ENCODE measurements around the gene APBB2.

- TF ChIP-seq CTCF (IDR thresholded peaks at IDR 0.05; ENCODE audit: low read depth, low read length, poor library complexity, severe bottlenecking) (no peak), EZH2phosphoT487 (IDR thresholded peaks at IDR 0.05; ENCODE audit: borderline replicate concordance, low read length) (no peak)
Observed at GRCh38 chr4:40846532-40846931, 367.8 kb downstream of the APBB2 start.

Measured in DOHH2 (cell line).